ENCODE results near the gene ANKRD61. TPM values are rescaled to one million over a fixed set of nuclear protein-coding genes. Genes with fewer than 3 reads are reported as not detected.
A peak's percentile ranks its signal among the peaks of the same experiment; 100 is the strongest.

The ANKRD61 gene
- total and polyA plus RNA-seq, 8 donors, result 1.3 to 4.1 TPM; not detected in 6

GRCh38 chr7:6023974-6024435, 7.2 kb upstream of the ANKRD61 start:
- TF ChIP-seq POLR2AphosphoS5 (IDR thresholded peaks at IDR 0.05) (no peak), EP300 (IDR thresholded peaks at IDR 0.05) (no peak), CTCF (IDR thresholded peaks at IDR 0.05) (no peak), POLR2A (IDR thresholded peaks at IDR 0.05) (no peak)
- Histone ChIP-seq H3K4me3 (no peak overlapping the region), H3K27ac (no peak overlapping the region), H3K9me3 (no peaks in the 10 kb centered on the region), H3K36me3 (peaks cover 67 to 100% (median 100%) of the 10 kb centered on the region in 4 donors), H3K27me3 (no peaks in the 10 kb centered on the region), H3K4me1 (peaks cover 0 to 16% (median 9%) of the 10 kb centered on the region in 4 donors)
- intact Hi-C loops (cut with DNase I; ENCODE audit: low total_unique reads), result no loop called here
- no peak for DNase-seq
- 82 to 90% (median 83%) methylated on average over 7 of the region's 7 CpGs for WGBS, 5 donors

- no peaks in the 10 kb centered on the region for H3K27me3 ChIP-seq
- 70 to 79% (median 76%) methylated on average over 22 of the region's 22 CpGs for WGBS, 5 donors
- H3K9me3 ChIP-seq, result no peaks in the 10 kb centered on the region
- peaks cover 72 to 100% (median 98%) of the 10 kb centered on the region in 4 donors for H3K36me3 ChIP-seq
- intact Hi-C loops (cut with DNase I; ENCODE audit: low total_unique reads), result no loop called here
- peak overlapping the region in 3 of 4 donors; percentile 23 to 39 (median 26) for H3K4me3 ChIP-seq
- peaks cover 0 to 16% (median 9%) of the 10 kb centered on the region in 4 donors for H3K4me1 ChIP-seq
- TF ChIP-seq POLR2AphosphoS5 (IDR thresholded peaks at IDR 0.05) (peak in 1 of 3 donors; percentile 28), CTCF (IDR thresholded peaks at IDR 0.05) (no peak)
- peak; percentile 67 to 69 for DNase-seq
- peak overlapping the region; percentile 14 to 79 (median 68) for H3K27ac ChIP-seq
Measured at GRCh38 chr7:6026011-6026819, 5.0 kb upstream of the ANKRD61 start.

- H3K4me1 ChIP-seq, result peaks cover 0 to 16% (median 9%) of the 10 kb centered on the region in 4 donors
- no peaks in the 10 kb centered on the region for H3K9me3 ChIP-seq
- no peak for TF ChIP-seq CTCF (IDR thresholded peaks at IDR 0.05)
- TF ChIP-seq EP300 (IDR thresholded peaks at IDR 0.05), result no peak
- intact Hi-C loops (cut with DNase I; ENCODE audit: low total_unique reads), result no loop called here
- no peaks in the 10 kb centered on the region for H3K27me3 ChIP-seq
- DNase-seq, result no peak
- 74 to 78% (median 76%) methylated on average over 12 of the region's 12 CpGs for WGBS, 5 donors
- peak overlapping the region in 2 of 4 donors; percentile 26 to 39 for H3K4me3 ChIP-seq
- H3K27ac ChIP-seq, result peak overlapping the region; percentile 14 to 79 (median 68)
- H3K36me3 ChIP-seq, result peaks cover 71 to 100% (median 98%) of the 10 kb centered on the region in 4 donors
Measured at GRCh38 chr7:6026820-6027311, 4.3 kb upstream of the ANKRD61 start.

GRCh38 chr7:6027806-6028365, 3.3 kb upstream of the ANKRD61 start:
- H3K4me1 ChIP-seq, result peaks cover 0 to 16% (median 9%) of the 10 kb centered on the region in 4 donors
- TF ChIP-seq EP300 (IDR thresholded peaks at IDR 0.05), result no peak
- no peak for TF ChIP-seq CTCF (IDR thresholded peaks at IDR 0.05)
- no peak for TF ChIP-seq POLR2A (IDR thresholded peaks at IDR 0.05)
- no peak for TF ChIP-seq POLR2AphosphoS5 (IDR thresholded peaks at IDR 0.05)
- no peak for DNase-seq
- intact Hi-C loops (cut with DNase I; ENCODE audit: low total_unique reads), result no loop called here
- no peaks in the 10 kb centered on the region for H3K27me3 ChIP-seq
- no peak overlapping the region for H3K4me3 ChIP-seq
- no peaks in the 10 kb centered on the region for H3K9me3 ChIP-seq
- WGBS, 5 donors, result 88 to 100% (median 94%) methylated on average over 1 of the region's 1 CpG
- H3K27ac ChIP-seq, result peak overlapping the region in 2 of 5 donors; percentile 77 to 79
- peaks cover 63 to 99% (median 96%) of the 10 kb centered on the region in 4 donors for H3K36me3 ChIP-seq
